8988T (cell line): Measurements from ENCODE around the gene RTN4R.

ENCODE experiments used
- DNase-seq: peaks from one replicate; pipeline ENCODE4 v3.0.0; 2011

Gene RTN4R

GRCh38 chr22:20194681-20195593 lies 73.2 kb downstream of the RTN4R start:
- no peak for DNase-seq

- no peak for DNase-seq
Measured at GRCh38 chr22:20193761-20194494, 74.2 kb downstream of the RTN4R start.

- no peak for DNase-seq
Measured at GRCh38 chr22:20192972-20193760, 75.0 kb downstream of the RTN4R start.

GRCh38 chr22:20192293-20192971 lies 75.7 kb downstream of the RTN4R start:
- no peak for DNase-seq

- no peak for DNase-seq
Measured at GRCh38 chr22:20191803-20192202, 76.3 kb downstream of the RTN4R start.
